HG02884 (cell line): Measurements from ENCODE around the gene STRA8.

Source experiments
- ATAC-seq: cut with Tn5 transposase; IDR thresholded peaks from one replicate; pipeline ENCODE4 v1.9.1; 2021; ENCODE audit warnings: mild to moderate bottlenecking, moderate library complexity; ENCODE audit not compliant: unreplicated experiment

Gene STRA8

DNA sequence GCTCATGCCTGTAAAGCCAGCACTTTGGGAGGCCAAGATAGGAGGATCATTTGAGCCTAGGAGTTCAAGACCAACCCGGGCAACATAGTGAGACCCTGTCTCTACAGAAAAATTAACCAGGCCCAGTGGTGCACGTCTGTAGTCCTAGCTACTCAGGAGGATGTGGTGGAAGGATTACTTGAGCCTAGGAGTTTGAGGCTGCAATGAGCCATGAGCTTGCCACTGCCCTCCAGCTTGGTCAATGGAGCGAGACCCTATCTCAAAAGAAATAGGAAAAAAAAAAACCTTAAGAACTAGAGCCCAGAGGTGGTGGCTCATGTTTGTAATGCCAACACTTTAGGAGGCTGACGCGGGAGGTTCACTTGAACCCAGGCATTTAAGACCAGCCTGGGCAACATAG lies 2.2 kb downstream of the STRA8 start:
- ATAC-seq = no peak

DNA sequence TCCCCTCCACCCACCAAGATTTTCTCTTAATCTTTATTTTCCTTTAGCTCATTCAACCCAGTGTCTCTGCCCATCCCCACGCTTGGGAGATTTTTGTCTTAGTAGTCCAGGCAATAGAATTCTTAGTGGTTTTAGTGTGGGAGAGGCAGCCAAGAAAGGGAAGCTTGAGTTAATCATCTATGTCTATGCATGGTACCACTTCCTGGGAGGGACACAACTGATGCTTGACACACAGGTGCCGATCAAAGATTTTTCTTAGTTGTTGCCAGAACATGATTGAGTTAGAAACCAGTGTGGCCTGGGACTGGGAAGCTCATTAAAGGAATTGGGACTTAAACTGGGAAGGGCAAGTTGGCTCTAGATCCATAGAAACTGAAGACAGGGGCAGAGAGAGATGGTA lies 3.1 kb downstream of the STRA8 start:
- ATAC-seq = peak; percentile 80

DNA sequence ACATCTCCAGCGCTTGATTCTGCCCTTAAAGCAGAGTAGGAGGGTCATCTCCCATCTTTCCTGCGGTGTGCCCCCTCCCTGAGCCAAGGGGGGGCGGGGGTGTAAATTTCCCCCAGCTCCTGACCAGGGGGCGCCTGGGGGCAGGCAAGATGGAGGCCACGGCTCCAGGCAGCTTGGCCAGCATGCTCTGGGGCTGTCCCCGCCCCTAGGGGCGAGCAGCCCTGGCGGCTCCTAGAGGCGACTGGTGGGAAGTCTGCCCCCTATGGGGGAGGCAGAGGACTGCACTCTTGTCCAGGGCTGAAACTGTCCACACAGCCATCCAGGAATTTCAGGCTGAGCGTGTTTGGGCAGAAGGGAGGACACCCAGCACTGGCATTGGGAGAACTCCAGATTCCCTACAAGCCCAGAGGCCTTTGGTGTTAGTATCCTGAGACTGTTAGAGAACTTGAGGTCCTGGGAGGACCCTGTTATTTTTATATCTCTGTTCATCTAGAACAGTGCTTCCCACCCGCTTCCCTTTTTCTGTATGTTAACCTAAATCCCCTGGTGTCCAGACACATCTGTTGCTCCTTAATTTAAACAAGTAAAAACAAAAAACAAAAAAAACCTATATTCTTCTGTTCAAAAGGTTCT lies 4.6 kb downstream of the STRA8 start:
- no peak for ATAC-seq

DNA sequence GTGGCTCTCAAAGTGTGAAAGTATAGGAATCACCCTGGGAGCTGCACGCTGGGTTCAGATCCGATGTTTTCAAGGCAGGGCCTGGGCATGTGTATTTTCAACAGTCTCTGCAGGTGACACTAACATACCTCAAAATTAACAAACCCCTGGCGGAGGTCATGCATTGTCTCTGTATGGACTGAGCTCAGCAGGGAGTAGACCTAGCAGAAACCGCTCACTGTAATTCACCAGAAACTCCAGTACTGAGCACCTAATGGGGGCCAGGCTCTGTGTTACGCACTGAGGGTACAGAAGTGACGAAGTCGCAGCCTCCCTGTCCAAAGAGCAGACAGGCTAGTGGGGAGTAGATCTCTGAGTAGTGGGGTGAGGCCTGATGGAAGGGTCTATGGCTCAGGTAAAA lies 5.6 kb downstream of the STRA8 start:
- ATAC-seq = no peak

DNA sequence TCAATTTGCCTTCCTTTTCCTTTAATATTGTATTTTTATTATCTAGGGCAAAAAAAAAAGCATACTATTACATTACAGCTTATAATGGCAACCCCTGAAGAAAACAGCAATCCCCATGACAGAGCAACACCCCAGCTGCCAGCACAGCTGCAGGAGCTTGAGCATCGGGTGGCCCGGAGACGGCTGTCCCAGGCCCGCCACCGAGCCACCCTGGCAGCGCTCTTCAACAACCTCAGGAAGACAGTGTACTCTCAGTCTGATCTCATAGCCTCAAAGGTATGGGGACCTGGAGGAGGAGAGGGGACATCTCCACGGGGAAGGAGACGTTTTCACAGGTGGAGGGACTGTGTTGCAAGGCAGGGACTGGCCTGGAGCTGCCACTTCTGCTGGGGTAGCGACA lies 6.8 kb downstream of the STRA8 start:
- ATAC-seq = no peak

DNA sequence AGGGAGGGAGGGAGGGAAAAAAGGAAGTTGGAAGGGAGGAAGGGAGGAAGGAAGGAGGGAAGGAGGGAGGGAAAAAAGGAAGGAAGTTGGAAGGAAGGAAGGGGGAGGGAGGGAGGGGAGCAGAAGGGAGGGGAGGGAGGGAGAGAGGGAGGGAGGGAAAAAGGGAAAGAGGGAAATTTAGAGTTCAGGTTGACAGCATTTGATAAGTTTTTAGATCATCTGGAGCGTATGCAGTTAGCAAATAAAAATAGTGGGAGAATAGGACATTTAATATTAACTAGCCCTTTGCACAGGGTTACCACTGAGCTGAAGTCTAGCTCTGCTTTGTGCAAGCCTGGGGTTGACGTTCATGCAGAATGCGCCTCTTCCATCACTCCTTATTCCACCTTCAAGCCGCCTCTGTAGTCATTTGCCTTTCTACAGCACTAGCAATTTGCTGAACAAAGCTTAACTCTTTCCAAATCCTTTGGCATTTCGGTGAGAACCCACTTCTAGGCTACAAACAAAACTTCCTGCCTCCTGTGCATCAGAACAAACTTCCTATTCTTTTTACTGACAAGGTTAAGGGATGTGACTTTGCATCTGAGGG lies 8.6 kb downstream of the STRA8 start:
- ATAC-seq = no peak

DNA sequence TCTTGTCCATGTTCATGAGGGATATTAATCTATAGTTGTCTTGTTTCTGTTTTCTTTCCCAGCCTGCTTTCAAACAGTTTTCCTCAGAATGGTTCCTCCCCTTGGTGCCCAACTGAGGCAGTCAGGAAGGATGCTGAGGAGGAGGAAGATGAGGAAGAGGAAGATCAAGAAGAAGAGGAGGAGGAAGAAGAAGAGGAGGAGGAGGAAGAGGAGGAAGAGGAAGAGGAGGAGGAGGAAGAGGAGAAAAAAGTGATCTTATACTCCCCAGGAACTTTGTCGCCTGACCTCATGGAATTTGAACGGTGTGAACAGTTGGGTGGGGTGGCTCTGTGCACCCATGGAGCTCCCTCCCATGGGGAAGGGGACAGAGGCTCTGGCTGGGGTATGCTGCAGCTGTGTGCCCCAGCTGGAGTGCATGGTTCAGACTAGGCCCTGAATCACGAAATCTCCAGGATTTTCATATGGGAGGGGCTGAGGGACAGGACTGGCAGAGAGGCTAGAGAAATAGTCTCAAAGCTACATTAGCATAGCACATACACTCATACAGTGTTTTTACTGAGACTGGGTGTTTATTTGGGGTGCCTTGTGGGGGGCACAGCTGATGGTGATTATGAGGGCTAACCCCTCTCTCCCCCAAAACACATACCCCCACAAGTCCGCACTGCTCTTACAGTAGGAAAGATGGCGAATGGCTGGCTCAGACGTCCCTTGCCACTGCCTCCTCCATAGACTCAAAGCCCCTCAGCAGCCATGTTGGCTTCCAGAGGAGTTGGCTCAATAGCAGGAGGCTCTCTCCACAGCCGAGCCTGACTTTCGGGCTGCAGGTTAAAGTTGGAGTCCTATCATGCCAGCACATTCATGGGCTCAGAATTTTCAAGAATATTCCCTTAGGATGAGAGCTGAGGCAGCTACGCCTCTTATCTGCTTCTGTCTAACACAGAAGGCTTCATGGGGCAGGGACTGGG lies 11.9 kb downstream of the STRA8 start:
- ATAC-seq = no peak

DNA sequence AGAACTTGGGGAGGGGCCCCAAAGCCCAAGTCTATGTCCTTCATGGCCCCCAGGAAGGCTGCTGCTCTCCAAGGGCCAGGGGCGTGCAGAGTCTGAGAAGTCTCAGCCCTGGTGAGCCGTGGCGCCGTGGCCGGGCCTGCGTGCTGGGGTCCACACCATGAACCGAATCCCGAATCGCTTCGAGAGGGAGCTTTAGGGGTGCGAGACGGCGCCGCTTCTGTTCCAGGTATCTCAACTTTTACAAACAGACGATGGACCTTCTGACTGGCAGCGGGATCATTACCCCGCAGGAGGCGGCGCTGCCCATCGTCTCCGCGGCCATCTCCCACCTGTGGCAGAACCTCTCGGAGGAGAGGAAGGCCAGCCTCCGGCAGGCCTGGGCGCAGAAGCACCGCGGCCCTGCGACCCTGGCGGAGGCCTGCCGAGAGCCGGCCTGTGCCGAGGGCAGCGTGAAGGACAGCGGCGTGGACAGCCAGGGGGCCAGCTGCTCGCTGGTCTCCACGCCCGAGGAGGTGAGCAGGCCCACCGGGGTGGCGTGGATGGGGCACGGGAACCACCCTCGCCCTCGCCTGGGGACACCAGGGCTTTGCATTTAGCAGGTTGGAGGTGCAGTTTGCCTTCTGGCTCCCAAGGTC lies 12.7 kb downstream of the STRA8 start:
- ATAC-seq = no peak

DNA sequence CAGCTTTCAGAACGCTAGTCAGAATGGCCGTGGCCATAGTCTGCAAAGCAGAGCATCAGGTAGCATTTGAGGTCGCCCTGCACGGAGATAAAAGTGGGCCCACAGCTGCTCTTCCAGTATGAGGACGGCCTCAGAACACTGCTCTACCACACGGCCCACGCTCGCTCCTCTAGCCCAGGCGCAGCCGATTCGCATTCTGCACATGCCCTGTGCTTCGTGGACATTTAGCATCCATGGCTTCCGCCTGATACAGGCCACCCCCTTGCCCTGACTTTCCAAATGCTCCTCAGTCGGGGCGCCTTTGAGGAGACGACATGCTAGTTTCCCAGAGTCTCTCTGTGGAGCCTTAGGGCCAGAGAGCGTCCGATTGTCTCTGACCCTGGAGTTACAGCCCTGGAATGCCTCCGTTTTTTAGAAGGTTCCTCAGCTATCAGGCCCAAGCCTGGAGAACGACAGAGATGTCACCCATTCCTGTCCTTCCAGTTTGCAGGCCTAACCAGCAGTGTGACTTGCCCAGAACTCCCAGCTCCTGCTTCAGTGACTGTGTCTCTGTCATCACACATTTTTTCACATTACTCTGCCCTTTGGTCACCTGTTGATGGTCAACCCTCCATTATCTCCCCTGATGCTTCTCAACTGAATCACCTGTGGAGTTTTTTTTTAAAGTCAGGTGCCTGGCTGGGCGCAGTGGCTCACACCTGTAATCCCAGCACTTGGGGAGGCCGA lies 14.3 kb downstream of the STRA8 start:
- ATAC-seq = no peak

DNA sequence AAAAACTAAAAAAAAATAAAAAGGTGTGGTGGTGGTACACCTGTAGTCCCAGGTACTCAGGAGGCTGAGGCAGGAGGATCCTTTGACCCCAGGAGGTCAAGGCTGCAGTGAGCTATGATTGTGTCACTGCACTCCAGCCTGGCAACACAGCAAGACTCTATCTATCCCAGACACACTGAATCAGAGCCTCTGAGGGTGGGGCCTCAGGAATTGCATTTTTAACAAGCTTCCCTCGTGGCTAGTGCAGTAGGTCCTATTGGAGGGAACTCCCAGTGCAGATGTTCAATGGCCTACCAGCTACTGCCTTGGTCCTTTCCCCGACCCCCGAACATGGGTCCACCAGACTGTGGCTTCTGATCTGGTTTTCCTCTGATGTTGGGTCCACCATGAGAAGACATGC lies 14.9 kb downstream of the STRA8 start:
- no peak for ATAC-seq

DNA sequence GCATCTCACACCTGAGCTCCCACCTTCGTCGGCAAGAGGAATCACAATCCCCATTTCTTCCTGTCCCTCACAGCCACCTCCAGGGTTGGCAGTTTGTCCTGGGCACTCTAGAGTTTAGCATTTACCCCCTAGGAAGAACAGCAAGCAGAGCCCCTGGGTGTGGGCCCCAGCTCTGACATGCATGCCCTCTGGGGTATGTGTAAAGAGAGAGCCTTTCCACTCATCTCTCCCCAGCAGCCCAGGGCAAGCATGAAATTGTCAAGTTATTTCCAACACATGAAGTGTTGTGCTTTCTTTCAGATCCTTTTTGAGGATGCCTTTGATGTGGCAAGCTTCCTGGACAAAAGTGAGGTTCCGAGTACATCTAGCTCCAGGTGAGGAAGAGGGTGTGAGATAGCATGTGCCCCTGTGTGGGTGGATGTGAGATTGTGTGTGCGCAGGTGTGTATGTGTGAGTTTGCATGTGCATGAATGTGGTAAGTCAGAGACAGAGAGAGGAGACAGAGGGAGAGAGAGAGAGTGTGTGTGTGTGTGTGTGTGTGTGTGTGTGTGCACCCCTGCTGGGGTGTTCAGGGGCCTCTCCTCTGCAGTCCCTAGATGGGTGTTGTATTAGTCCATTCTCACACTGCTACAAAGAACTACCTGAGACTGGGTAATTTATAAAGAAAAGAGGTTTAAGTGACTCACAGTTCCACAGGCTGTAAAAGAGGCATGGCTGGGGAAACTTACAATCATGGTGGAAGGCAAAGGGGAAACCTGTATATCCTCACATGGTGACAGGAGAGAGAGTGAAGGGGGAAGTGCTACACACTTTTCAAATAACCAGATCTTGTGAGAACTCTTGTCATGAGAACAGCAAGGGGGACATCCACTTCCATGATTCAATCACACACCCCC lies 18.1 kb downstream of the STRA8 start:
- ATAC-seq = no peak

DNA sequence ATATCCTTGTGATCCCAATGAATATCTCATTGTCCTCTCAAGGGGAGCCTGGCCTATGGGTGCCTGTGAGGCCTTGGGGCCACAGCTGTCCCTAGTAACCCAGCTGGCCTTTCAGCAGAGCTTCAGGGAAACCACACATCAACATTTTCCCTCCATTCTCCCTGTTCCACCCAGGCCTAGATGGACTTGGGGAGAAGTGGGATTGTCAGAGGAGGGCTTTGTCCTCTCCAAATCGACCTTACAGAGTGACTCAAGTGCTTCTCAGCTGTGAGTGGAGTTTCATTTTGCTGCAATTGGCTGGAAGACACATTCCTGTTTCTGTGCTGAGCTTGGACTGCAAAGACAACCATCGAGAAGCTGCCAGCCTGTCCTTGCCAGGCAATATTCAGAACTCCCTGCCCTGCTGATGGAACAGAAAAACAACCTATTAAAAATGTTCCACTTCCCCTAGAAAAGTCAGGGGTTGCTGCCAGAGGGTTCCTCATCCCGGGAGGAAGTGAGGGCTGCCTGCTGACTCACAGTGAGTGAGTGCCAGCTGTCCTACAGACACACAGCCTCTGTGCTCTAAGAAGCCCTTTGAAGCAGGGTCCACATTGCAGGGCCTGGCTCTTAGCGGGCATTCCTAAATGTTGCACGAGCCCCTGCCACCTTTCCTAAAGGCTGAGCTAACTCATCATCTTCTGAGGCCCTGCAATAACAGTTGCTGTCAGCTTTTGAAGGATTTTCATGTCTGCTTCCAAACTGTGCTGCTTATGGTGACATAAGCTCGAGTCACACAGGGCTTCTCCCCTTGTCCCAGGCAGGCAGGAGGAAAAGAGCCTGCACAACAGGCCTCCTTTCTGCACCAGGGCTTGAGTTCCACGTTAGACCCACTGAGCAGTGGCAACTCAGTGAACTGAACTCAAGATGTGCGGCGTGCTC lies 20.5 kb downstream of the STRA8 start:
- ATAC-seq = no peak

DNA sequence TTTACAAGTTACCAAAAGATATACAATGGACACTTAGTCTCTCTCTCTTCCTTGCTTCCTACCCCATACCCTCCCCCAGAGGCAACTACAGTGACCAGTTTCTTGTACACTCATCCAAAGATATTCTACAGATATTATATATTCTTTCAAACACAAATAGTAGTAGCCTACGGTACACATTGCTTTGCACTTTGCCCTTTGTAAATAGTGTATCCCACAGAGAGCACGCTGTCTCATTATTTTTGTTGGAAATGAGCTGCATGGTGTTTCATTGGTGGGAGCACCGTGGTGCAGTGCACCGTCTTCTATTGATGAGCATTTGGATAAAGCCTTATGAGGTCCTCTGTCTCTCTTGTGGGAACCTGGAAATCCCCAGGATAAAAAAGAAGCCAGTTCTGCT lies 24.2 kb downstream of the STRA8 start:
- no peak for ATAC-seq

DNA sequence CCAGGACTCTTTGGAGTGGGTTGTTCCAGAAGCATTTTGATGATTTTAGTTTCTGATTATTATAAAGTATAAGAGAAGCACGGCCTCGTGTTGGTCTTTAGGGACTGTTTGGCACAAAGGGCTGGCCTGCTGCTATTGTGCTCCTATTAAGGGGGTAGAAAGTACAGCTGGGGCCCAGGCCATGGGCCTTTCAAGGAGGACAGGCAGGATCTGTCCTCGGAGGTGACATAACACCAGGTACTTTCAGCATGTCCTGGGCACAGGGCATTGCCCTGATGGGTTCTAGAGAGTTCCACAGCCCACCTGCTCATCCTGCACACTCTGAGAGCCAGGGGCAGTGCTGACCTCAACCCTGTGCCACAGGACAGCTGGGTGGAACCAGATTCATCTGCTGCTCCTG lies 24.9 kb downstream of the STRA8 start:
- no peak for ATAC-seq

DNA sequence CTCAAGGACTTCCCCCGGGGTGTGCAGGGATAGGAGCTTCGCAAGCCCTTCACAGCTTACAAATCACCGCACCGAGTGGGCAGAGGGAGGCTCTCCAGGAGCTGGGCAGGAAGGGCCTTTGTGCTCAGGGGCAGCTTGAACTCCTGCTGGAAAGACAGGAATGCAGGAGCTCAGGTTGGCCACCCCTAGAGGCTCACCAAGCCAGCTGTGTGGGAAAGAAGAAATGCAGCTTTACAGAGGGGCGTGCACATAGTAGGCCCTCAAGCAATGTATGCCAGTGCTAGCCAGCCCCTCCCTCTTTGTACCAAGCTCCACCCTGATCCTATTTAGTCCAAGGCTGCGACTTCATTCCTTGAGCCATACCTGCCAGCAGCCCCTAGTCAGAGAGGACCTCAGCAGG lies 26.1 kb downstream of the STRA8 start:
- no peak for ATAC-seq

DNA sequence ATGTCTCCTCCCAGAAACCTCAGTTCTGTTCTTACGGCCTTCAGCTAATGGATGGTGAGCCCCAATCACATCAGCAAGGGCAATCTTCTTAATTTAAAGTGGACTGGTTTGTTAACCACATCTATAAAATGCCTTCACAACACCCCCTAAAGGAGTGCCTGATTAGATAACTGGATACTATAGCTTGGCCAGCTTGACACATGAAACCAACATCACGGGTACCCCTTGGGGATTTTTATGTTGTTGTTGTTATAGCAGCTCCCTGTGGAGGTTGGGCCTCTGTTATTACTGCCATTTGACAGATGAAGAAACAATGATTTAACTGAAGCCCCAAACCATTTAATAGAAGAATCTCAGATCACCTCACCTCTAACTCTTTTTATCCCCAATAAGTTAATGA lies 26.8 kb downstream of the STRA8 start:
- ATAC-seq = no peak

DNA sequence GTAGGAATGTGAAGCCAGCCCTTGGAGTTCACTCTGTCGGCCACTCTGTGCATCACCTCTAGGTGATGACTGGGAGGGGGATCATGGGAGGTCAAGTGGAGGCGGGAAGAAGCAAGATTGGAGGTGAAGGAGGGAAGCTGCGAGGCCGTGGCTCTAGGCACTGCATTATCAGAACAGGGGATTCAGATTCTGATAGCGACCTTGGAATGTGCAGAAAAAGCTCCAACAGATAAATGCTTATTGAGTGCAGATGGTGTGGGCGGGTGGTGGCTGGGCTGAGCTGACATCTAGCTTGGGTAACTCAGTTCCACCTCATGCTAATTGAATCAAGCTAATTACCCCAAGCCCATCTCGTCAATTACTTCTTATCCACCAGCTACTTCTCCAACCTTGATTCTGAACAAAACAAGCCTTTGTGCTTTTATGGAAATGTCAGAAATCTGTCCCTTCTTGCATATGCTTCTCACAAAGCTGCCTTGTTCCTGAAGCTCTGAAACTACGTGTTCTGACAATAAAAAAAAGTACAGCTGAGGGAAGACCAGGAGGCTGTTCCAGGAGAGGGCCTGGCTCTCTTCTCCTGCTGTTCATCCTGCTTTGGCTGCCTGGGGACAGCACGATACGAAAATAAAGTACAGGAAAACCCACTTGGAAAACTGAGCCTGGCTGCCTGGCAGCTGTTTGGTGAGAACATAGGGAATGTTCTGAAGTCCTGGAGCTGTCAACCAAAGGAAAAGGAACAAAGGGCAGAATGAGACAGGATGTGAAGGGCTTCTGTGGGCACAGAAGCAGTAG lies 27.5 kb downstream of the STRA8 start:
- ATAC-seq = no peak
